Fibroblast of villous mesenchyme (primary cell): Measurements from ENCODE around the gene C22orf42. TPM values are rescaled to one million over a fixed set of nuclear protein-coding genes. Genes with fewer than 3 reads are reported as not detected.
"Not testable (repeated sequence)": the region's sequence is repeated elsewhere in the genome, so short reads cannot be mapped to it uniquely, and the experiment has no call there.

Source experiments
- DNase-seq: peaks from one replicate; pipeline ENCODE4 v3.0.0-alpha.2; 2010; ENCODE audit warnings: low read depth
- H3K4me3 ChIP-seq: 2 replicates; pipeline ENCODE4 v1.5.1; 2011; ENCODE audit warnings: low read depth, mild to moderate bottlenecking, low read length
- CTCF ChIP-seq: IDR thresholded peaks from 2 replicates; pipeline ENCODE4 v1.5.1; 2012; ENCODE audit warnings: low read depth, mild to moderate bottlenecking, low read length; ENCODE audit not compliant: insufficient read depth
- total RNA-seq: library from RNA; depleted of rRNA; stranded (reverse); fragments of >200 nt; gene quantifications from 2 replicates; pipeline ENCODE4 v1.2.3, GENCODE V29; 2012

The C22orf42 gene
- total RNA-seq, 1 donor = not detected

GRCh38 chr22:32199961-32200360, 40.9 kb upstream of the C22orf42 start:
- TF ChIP-seq CTCF = no peak
- DNase-seq = no peak
- H3K4me3 ChIP-seq = no peak overlapping the region

GRCh38 chr22:32199341-32199740, 40.2 kb upstream of the C22orf42 start:
- no peak for DNase-seq
- no peak for TF ChIP-seq CTCF
- no peak overlapping the region for H3K4me3 ChIP-seq

- H3K4me3 ChIP-seq, DNase-seq: not testable (repeated sequence)
Measured at GRCh38 chr22:32197553-32198226, 38.6 kb upstream of the C22orf42 start.

DNA sequence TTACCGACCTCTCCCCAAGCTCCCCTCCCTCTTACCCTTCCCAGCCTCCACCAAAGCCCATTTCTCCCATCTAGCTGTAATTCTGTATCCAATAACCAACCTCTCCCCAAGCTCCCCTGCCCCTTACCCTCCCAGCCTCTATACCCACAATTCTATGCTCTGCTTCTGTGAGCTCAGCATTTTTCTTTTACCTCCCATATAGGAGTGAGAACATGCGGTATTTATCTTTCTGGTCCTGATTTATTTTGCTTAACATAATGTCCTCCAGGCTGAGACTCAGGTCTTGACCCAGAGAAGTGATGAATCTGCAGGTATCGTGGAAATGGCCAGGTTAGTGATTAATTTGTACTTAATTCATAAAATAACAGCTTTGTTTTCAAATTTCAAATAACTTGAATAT, 36.8 kb upstream of the C22orf42 start:
- H3K4me3 ChIP-seq, DNase-seq: not testable (repeated sequence)

DNA sequence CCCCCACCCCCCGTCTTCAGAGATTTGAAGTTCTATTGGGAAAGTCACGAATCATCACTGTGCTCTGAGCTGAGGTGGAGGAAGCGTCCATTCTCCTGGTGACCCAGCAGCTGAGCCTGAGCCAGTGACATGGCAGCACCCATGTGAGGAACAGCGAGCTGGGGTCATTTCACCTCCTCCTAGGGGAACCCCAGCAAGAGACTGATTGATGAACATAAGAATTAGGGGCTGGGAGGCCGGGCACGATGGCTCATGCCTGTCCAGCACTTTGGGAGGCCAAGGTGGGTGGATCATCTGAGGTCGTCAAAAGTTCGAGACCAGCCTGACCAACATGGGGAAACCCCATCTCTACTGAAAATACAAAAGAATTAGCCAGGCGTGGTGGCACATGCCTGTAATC, 34.2 kb upstream of the C22orf42 start:
- DNase-seq, H3K4me3 ChIP-seq: not testable (repeated sequence)

DNA sequence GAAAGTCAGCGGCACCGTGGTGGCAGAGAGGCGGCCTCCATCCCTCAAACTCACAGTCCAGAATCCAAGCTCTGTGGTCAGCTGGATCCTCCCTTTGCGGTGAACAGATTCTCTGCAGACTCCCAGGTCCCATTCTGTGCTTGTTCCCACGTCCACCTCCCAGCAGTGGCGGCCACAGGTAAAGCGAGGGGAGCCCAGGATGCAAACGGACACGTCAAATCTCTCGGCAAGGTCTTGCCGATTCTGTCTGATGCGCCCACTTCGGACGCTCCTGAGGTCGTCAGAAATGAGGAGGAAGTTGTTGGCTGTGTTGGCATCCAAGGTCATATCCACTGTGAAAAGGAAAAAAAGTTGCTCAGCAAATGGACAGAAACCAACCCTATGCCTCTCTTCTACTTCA, 31.9 kb upstream of the C22orf42 start:
- not testable (repeated sequence) for H3K4me3 ChIP-seq, DNase-seq

DNA sequence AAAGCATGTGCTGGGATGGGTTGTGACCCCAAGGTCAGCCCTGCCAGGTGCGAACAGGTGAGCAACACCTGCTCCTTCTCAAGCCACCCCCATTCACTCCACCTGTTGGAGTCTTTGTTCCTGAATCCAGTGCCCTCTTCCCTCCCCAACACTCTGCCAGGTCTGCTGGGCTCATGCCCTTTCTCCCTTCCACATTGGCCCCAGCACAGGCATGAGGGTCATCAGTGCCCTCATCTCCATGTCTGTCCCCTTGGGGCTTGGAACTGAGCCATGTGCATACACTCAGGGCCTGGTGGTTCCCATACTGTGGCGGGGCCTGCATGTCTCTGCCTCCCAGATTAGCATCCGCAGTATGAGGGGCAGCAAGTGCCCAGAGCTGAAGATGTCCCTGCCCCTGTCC, 26.7 kb upstream of the C22orf42 start:
- TF ChIP-seq CTCF = no peak
- no peak for DNase-seq
- H3K4me3 ChIP-seq = no peak overlapping the region

GRCh38 chr22:32183625-32184024, 24.5 kb upstream of the C22orf42 start:
- DNase-seq = no peak
- no peak overlapping the region for H3K4me3 ChIP-seq
- TF ChIP-seq CTCF = no peak

DNA sequence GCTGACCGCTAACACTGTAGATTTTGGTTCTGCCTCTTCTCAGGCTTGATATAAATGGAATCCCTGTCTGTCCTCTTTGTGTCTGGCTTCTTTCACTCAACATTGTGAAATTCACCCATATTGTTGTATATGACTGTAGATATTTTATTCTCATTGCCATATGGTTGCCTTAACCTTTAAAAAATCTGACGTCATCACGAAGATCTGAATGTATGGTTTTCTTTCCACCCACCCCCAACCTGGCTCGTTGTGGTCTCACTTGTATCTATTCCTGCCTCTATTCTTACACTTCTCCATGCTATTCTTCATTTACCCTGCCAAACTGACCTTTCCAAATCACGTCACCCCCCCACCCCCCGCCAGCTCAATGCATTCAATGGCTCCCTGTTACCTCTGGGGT, 21.9 kb upstream of the C22orf42 start:
- TF ChIP-seq CTCF = no peak
- no peak for DNase-seq
- no peak overlapping the region for H3K4me3 ChIP-seq
